HG02884 (cell line): ENCODE data around the gene MVP.
"Not testable (repeated sequence)": the region's sequence is repeated elsewhere in the genome, so short reads cannot be mapped to it uniquely, and the experiment has no call there.

ENCODE experiments used
- ATAC-seq: cut with Tn5 transposase; IDR thresholded peaks from one replicate; pipeline ENCODE4 v1.9.1; 2021; ENCODE audit warnings: mild to moderate bottlenecking, moderate library complexity; ENCODE audit not compliant: unreplicated experiment

MVP gene

DNA sequence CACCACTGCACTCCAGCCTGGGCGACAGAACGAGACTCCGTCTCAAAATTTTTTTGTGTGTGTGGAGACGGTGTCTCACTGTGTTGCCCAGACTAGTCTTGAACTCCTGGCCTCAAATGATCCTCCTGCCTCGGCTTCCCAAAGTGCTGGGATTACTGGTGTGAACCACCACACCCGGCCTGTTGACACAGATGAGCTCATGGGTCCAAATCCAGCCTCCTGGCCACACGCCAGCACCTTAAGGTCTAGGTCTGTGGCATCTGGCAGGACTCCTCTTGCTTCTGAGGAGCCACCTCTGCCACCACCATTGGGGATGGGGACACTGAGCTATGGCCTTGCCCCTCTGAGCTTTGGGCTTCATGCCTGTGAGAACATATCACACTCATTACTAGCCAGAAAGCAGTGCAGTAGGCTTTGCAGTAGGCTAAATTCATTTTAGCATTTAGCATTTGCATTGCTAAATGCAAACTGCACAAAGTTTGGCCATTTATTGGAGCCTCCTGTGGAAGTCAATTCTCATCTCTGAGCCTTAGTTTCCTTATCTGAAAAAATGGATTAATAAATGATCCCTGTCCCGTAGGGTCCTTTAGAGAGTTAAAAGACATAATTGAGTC lies 48.2 kb downstream of the MVP start:
- ATAC-seq = no peak

DNA sequence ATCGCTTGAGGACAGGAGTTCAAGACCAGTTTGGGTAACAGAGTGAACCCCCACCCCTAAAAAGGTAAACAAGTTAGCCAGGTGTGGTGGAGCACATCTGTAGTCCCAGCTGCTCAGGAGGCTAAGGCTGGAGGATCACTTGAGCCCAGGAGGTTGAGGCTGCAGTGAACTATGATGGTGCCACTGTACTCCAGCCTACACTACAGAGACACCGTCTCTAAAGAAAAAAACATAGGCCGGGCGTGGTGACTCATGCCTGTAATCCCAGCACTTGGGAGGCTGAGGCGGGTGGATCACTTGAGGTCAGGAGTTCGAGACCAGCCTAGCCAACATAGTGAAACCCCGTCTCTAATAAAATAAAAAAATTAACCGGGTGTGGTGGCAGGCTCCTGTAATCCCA lies 48.8 kb downstream of the MVP start:
- not testable (repeated sequence) for ATAC-seq

DNA sequence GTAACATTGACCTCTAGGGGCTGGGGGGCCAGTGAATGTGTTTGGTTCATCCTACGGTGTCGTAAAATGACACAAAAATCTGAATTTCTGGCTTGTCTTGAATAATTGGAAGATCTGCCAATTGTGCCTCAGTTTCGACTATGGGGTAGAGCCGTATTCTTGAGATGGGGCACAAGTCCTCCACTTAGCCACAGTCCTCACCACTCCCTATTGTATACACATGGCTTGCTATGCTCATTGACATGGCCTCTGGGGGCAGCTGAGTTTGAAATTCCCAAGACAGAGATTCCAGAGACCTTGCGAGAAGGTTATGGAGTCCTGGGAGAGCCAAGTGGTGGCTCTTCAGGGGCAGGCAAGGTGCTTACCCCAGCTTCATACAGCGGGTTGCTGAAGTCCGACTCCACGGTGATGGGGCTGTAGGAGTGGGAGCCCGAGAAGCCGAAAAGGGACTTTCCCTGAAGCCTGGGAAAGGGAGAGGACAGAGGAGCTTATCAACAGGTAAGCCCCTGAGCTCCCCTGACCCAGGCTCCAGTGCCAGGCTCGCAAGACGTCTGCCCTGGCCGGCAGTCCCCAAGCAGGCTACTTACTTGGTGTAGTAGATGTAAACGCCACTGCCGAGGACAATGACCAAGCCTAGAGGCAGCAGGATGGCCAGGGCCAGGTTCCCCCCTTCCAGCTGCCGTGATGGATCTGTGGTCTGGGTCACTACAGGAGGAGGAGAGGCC lies 51.7 kb downstream of the MVP start:
- ATAC-seq = no peak

DNA sequence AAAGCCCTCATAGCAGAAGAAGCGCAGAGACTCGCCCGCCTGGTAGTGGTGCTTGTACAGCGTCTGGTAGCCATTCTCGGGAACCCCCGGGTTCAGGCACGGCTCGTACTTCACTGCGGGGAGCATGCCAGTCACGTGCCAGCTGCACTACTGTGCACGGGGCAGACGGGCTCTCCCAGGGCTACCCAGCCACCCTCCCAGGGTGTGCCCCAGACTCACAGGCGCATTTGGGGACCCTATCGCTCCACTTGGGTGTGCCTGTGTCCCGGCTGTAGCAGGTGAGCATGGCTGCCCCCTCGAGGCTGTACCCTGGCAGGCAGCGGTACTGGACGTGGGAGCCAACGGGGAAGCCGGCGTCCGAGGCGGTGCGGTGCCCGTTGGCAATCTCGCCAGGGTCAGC lies 53.1 kb downstream of the MVP start:
- no peak for ATAC-seq

DNA sequence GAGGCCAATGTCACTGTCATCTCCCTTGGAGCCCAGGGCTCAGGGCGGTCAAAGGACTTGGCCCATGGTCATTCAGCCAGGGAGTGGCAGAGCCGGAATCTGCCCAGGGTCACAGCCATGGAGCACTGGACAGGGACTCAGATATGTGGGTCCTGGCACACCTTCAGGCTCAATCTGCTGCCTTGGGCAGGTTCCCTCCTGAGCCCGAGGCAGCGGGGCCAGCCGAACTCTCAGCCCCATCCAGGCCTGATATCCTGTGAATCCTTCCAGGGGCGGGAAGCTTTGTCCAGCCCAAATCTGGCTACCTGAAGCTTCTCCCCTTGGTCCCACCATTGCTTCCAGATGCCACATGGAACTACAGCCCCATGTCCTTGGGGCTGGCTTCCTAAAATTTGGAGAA lies 54.9 kb downstream of the MVP start:
- ATAC-seq = no peak

DNA sequence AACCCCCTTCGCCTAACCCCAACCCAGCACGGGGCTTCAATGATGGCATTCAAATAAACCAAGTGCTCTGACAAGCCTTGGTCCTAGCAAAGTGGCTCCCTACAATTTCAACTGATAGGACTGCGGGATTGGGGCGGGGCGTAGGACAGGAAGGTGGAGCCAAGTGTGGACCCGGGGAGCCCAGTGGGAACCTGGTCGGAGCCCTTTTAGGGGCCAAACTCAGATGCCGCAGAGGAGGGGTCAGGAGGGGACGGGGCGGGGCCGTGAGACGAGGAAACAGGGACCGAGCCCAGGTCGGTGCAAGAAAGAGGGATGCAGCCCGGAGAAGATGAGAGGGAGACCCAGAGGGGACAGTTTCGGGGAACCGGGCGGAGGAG lies 55.9 kb downstream of the MVP start:
- ATAC-seq = no peak

DNA sequence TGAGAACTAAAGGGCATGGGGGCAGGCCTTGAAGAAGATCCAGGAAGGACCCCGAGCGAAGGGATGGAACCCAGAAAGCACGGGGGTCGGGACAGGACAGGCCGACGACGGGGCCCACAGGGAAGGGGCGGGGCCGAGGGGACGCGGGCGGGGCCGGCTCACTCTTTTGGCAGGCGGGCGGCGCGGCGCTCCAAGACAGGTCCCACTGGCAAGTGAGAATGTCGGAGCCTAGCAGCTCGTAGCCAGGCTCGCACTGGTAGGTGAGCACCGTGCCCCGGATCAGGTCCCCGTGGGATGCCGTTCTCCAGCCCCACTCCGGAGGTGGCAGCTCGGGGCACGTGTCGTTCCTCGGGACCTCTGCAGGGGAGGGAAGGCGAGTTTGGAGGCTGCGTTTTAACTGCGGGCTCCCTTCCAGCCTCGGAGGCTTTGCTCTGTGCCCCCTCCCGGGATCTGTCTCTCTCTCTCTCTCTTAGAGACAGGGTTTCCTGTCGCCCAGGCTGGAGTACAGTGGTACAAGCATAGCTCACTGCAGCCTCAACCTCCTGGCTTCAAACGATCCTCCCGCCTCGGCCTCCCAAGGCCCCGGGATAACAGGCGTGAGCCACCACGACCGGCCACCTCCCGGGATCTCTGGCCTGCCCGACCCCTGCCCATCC lies 56.5 kb downstream of the MVP start:
- no peak for ATAC-seq

DNA sequence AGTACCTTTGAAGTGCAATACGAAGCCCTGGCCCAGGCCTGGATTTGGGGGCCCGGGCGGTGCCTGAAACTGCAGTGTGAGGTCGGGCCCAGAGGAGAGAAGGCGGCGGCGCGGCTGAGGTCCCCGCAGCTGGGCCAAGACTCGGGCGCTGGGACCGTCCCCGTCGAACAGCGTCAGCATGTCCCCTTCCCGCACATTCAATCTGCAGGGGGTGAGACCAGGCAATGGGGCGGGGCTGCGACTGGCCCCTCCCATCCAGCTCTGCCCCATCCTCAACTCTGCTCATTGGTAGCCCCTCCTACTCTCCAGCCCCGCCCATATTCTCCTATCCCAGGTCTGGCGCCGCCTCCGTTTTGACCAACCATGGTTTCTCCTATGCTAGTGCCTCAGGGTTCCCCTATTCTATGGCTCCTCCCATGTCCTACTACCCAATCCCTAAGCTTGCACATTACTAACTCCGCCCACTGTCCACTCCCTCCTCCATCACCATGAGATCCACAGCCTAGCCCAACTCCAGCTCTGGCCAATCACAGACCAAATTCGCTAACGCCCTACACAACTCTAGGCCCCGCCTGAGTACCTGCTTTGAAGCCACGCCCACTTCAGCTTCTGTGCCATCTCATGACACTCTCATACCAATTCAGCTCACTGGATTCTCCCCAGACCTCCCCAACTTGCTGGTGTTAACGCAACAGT lies 57.2 kb downstream of the MVP start:
- ATAC-seq = no peak

DNA sequence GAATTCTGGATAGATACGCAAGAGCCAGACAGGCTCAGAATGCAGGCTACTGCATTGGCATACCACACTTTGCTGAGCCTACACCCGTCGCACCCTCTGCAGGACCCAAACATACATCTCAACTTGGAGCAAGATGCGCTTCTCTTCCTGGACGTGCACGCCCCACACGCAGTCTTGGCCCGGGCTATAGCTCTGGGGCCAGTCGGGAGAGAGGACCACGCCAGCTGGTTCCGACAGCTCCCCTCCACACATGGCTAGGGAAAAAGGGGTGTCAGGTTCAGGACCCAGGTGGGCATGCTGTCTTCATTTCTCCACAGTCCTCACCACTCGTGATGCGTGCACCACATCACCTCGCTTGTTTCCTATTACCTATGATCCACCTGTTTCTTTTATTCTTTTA lies 57.9 kb downstream of the MVP start:
- ATAC-seq = no peak

DNA sequence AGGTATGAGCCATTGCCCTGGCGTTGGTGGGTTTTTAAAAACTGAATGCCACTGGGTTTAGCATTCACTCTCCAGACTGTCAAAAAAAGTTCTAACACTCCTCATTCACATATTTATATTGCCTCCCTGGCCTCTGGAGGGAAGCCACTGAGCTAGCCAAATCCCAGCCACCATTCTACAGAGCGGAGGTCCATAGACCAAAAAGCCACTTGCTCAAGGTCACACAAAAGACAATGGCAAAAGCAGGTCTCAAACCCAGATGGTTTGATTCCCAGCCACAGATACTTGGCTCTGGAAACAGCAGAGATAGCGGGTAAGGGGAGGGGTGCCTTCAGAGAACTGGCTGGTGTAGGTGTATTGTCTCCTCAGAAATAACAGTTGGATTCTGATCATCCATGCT lies 60.8 kb downstream of the MVP start:
- ATAC-seq = no peak

DNA sequence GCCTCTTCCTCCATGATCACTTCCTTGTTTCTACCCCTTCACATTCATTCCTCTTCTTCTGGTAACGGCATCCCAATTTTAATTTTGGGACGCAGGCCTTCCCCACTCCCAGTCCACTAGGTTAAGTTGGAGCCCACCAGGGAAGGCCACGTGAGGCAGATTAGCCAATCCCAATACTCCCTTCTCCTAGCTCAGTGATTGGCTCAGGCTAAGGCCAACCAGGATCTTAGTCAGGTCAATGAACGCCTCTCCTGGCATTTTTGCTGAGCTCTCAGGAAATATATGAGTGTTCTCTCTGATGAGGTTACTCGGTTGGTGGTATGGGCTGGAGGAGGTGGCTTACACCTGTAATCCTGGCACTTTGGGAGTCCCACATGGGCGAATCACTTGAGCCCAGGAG lies 63.7 kb downstream of the MVP start:
- no peak for ATAC-seq

DNA sequence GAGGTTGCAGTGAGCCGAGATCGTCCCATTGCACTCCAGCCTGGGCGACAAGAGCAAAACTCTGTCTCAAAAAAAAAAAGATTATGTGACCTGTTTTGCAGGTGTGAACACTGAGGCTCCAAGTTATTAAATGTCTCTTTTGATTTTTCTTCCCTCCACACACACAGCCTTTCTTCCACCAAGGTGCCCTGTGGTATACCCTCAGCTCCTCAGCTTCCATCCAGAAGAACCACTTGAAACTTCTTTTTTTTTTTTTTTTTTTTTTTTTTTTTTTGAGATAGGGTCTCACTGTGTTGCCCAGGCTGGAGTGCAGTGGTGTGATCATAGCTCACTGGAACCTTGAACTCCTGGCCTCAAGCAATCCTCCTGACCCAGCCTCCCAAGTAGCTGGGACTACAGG lies 69.1 kb downstream of the MVP start:
- not testable (repeated sequence) for ATAC-seq

DNA sequence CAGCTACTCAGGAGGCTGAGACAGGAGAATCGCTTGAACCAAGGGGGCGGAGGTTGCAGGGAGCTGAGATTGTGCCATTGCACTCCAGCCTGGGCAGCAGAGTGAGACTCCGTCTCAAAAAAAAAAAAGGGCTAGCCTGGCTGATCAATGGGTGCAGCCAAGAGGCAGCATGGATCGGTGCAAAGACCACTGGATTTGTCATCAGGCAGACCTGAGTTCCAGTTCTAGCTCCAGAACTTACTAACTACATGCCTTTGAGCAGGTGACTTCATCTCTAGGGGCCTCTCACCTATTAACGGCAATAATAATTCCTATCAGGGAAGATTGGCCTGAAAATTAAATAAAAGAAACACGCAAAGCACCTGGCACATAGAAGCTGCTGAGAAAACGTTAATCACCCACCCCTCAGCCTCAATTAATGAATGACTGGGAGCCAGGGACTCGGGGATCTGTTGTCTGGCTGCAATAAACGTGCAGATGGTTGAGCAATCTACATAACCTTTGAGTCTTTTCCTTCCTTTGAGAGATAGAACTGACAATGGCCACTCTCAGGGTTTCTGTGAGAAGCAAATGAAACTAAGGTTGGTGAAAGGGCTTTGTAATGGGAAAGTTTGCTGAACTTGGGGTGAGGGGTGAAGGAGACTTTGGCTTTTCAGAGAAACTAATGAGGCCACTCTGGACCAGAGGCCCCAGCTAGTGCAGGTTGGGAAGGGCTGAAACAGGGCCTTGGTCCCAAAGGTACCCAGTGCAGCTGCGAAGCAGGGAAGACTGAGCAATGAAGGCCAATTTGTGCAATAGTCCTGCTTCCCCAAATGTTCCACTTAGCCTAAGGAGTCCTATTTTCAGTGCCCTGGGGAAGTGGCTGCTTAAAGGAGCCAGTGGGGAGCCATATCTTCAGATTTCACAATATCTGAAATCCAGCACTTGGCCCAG lies 71.5 kb downstream of the MVP start:
- no peak for ATAC-seq

DNA sequence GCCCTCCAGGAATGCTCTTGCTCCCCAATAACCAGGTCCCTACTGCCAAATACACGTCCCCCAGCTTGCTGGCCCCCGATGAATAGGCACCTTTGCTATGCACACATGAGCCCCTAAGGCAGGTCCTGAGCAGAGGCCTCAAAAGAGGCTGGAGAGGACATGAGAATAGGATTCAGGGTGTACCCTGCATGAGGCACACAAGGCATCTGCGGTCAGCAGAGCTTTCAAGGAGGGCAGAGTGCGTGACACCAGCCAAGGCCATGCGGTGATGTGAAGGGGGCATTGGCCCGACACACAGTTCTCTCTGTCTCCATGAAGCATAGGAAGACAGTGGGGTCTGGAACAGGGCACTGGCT lies 72.2 kb downstream of the MVP start:
- no peak for ATAC-seq

DNA sequence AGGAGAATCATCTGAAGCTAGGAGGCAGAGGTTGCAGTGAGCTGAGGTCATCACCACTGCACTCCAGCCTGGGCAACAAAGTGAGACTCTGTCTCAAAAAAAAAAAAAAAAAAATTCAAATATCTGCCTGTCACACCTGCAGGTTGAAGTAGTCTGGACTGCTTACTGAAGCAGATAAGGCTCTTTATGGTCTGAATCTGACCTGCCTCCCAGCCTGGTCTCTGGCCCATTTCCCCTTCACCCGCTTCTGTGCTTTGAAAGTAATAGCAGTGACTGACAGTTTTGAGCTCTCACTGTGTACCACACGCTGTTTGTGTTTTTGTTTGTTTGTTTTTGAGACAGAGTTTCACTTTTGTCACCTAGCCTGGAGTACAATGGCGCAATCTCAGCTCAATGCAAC lies 73.3 kb downstream of the MVP start:
- ATAC-seq = no peak

DNA sequence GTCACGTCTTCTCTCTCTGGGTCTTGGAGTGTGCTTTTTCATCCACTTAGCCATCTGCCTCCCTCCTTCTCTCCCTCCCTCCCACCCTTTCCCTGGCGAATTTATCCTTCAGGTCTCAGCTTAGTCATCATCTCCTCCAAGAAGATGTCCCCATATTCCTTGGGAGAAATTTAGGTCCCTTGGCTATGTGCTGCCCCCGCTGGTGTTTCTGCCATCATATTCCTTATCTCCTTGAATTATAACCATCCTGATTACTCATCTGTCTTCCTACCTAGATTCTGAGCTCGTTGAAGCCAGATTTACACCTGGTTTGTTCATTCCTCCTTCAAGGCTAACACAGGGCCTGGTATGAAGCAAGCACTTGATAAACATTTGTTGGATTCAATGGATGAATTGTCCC lies 74.1 kb downstream of the MVP start:
- ATAC-seq = no peak

DNA sequence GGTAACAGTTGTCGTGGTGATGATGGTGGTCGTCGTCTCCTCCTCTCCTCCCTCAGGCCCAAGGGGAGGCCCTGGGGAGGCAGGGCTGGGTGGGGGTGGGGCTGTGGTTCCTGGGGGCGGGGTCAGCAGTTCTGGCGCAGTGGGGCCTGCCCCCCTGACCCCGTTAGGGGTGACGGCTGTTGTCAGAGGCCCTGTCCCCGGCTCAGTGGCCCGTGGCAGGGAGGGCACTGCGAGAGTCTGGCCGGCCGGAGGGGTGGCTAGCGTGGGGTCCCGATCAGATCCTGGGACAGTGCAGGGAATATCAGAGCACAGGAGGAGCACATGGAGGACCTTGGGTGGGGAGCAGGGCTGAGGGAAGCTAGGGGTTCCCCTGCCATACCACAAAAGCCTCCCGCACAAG lies 76.6 kb downstream of the MVP start:
- ATAC-seq = no peak

DNA sequence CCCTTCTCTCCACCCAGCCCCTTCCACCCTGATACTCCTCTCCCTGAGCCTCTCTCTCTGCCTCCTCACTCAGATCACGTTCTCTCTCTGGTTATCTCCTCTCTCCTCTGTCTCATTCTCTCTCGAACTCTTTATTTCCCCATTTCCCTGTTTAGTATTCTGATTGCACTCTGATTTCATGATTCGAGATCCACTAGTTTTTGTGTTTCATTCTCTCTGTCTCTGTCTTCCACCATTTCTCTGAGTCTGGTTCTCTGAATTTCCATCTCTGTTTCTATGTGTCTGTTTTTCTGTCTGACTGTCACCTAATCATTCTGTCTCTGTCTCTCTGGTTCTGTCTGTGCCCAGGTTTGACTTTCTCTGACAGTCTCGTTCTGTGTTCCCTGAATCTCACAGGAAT lies 77.1 kb downstream of the MVP start:
- ATAC-seq = no peak
